Spleen (tissue), 7 donors: ENCODE data around the gene DENND1B.

Source experiments
- POLR2A ChIP-seq, 3 donors: fragments of 450-650 bp; IDR thresholded peaks; one replicate each; pipeline ENCODE4 v1.5.1; 2017; ENCODE audit warnings: antibody characterized with exemption in 3 of 3, mild to moderate bottlenecking in 1 of 3
- POLR2AphosphoS5 ChIP-seq, 3 donors: sonication (generic); formaldehyde crosslinking; IDR thresholded peaks; one replicate each; pipeline ENCODE4 v1.5.1; 2017; ENCODE audit warnings: antibody characterized with exemption in 3 of 3
- TF ChIP-seq, protein P1 (sequence below), 11 experiments: fragments of 200-600 bp in 7 of 11; fragments of 450-650 bp in 4 of 11; sonication (generic) in 4 of 11; IDR thresholded peaks in 8 of 11; conservative IDR thresholded peaks in 3 of 11; 1 replicate in 7 of 11; 2 replicates in 4 of 11; pipeline versions ENCODE4 v1.4.0 to v1.8.0; 2016 to 2021; ENCODE audit warnings: antibody characterized with exemption in 11 of 11, inconsistent platforms in 4 of 11, mild to moderate bottlenecking in 1 of 11
- donor health status: DM: no; HTN: no; CAD: no; lungs with moderate emphysema.
- donor health status: DM: no; HTN: no; CAD: no.
- donor health status: DM: no; HTN: no; CAD: no.

DNA sequence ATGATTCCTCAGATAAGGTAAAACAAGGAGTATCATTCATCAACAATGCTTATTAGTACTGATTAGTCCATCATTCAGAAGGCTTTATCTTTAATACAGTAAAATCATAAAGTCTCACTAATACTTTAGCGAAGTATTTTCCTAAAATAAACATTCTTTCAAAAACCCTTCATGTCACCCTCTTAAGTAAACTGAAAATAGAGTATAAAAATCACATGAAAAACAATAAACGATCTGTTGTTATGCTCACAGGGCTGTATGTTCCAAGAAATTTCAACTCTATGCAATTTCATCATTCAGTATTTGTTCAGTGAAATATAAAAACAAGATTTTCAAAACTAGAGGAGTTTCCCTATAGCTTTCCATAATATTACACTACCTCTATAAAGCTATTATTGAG lies 102.0 kb downstream of the DENND1B start:
- TF ChIP-seq, protein P1, sequence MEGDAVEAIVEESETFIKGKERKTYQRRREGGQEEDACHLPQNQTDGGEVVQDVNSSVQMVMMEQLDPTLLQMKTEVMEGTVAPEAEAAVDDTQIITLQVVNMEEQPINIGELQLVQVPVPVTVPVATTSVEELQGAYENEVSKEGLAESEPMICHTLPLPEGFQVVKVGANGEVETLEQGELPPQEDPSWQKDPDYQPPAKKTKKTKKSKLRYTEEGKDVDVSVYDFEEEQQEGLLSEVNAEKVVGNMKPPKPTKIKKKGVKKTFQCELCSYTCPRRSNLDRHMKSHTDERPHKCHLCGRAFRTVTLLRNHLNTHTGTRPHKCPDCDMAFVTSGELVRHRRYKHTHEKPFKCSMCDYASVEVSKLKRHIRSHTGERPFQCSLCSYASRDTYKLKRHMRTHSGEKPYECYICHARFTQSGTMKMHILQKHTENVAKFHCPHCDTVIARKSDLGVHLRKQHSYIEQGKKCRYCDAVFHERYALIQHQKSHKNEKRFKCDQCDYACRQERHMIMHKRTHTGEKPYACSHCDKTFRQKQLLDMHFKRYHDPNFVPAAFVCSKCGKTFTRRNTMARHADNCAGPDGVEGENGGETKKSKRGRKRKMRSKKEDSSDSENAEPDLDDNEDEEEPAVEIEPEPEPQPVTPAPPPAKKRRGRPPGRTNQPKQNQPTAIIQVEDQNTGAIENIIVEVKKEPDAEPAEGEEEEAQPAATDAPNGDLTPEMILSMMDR (IDR thresholded peaks at IDR 0.05 in 8 of 11, conservative IDR thresholded peaks at IDR 0.05 in 3 of 11), result no peak
- TF ChIP-seq POLR2A (IDR thresholded peaks at IDR 0.05), result no peak
- TF ChIP-seq POLR2AphosphoS5 (IDR thresholded peaks at IDR 0.05), result no peak
